Measurements from ENCODE around the gene NKAIN4. TPM values are rescaled to one million over a fixed set of nuclear protein-coding genes. Genes with fewer than 3 reads are reported as not detected.

Gene NKAIN4
- polyA plus RNA-seq, 1 donor: 20.7 TPM

- DNase-seq: no peak
Observed at GRCh38 chr20:63219866-63220521, 34.3 kb downstream of the NKAIN4 start.

DNA sequence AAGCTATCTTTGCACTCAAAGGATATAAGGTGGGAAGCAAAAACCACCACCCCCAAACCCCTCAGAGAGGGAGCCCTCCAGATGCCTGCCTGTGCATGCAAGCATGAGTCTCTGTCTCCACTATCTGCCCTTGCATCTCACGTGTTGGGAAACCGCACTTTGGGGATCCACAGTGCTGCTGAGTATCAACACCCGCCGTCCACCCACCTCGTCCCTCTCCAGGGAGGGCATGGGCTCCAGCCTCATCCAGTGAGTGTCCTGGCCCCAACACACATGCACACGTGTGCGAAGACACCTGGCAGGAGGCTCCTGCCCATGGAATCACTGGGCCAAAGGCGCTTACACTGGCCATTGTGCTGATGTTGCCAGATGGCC lies 34.8 kb downstream of the NKAIN4 start:
- no peak for DNase-seq

DNA sequence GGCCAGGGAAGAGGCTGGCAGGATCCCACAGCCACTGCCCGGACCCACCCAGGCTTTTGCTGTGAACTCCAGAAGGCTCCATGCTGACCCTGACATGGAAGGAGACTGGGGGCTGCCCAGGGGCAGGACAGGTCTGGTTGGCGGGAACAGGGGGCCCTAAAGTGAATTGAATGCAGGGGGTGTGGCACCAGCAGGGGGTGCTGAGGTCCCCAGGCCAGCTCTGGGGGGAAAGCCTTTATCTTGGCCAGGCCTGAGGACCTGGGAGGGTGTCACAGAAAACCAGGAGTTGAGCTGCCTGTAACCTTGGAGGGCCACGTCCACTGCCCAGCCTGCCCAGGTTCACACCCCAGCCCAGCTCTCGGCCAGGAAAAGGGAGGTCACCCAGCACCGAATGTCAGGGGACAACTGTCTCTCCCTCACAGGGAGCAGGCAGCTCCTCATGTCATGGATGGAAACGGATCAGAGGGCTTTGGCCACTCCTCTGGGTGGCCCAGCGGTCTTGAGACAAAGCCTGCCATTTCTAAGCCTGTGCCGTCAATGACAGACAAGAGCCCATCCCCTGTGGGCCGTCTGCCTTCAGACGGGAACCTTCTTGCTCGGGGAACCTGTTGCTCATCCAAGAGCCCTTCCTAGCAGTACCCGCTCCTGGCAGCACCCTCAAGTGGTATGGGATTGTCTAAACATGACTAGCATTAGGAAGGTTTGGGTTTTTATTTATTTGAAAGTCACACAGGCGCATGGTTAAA lies 35.4 kb downstream of the NKAIN4 start:
- no peak for DNase-seq

GRCh38 chr20:63217706-63218105 lies 36.6 kb downstream of the NKAIN4 start:
- DNase-seq: no peak

DNA sequence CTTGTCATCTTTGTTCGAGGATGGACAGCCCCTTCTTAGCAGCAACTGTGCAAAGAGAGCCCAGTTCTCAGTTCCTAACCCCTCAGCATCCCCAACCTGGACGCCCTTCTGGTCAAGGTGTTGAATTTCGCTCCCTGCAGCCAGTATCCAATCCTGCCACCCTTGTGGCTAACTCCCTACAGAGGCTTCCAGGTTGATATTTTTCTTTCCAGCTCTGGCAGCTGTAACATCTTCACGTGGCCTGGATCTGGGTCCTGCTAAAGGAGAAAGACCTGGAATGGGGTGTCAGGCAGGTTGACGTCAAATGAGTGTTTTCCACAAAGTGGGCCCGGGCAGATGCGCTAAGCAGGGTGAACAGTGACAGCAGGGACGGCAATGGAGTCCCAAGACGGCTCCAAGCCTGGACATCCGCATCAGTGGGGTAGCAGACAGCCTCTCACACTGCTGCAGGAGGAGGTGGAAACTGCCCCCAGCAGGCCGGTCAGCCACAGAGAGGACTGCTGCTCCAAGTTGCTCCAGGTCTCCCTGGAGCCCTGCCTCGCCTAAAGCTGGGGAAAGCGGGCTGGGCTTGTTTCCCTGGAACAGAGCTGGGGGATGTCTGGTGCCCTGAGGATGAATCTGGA lies 37.3 kb downstream of the NKAIN4 start:
- no peak for DNase-seq

- peak; percentile 95 for DNase-seq
Observed at GRCh38 chr20:63216041-63216848, 38.0 kb downstream of the NKAIN4 start, which contains the start of gene YTHDF1. TSS of gene YTHDF1 (minus strand) at chr20:63216131. CDS start at chr20:63215892, 239 bp downstream.

GRCh38 chr20:63215101-63216040 lies 38.9 kb downstream of the NKAIN4 start:
- no peak for DNase-seq

DNA sequence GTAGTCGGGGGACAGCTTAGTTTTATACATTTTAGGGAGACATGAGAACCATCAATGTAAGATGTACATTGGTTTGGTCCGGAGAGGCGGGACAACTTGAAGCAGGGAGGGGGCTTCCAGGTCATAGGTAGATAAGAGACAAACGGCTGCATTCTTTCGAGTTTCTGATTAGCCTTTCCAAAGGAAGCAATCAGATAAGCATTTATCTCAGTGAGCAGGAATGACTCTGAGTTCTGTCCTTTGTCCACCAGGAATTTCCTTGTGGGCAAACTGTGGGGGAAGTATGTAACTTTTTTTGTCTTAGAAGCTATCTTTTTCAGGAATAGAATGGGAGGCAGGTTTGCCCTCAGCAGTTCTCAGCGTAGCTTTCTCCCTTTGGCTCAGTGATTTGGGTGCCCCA lies 39.7 kb downstream of the NKAIN4 start:
- DNase-seq: no peak

- no peak for DNase-seq
Observed at GRCh38 chr20:63212792-63213191, 41.5 kb downstream of the NKAIN4 start.

DNA sequence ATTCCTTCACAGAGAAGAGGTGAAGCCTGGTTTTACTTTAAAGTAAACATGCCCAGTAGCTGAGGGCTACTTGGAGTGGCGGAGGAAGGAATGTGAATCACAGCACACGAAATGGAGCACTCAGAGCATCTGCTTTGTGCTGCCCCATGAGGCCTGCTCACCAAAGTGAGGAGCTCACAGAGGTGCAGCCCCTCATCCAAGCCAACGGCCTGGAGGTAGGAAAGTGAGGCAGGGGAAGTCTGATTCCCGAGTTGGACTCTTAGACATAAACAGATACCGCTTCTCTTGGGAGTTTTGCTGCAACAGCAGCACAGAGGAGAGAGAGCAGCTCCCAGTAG lies 41.9 kb downstream of the NKAIN4 start:
- no peak for DNase-seq

DNA sequence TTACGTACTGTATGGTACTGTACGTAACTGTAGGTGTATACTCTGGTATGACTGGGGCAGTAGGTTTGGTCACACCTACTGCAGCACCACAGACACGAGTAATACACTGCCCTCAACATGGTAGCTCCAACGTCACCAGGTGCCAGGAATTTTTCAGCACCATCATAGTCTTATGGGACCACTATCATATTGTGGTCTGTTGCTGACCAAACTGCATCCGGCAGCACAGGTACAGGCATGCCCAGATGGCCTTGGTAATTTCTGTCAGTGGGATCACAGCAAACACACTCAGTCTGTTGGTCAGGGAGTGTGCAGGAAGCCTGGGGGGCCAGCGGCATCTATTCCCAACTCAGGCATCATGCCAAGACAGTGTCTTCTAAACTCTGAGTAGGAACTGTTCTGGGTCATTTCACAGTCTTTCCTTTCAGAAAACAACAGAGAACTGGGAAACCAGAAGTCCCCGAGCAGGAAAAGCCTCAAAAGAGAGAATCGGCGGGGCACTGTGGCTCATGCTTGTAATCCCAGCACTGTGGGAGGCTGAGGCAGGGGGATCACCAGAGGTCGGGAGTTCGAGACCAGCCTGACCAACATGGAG lies 44.2 kb downstream of the NKAIN4 start:
- DNase-seq: no peak

GRCh38 chr20:63208346-63208909 lies 45.8 kb downstream of the NKAIN4 start:
- no peak for DNase-seq

DNA sequence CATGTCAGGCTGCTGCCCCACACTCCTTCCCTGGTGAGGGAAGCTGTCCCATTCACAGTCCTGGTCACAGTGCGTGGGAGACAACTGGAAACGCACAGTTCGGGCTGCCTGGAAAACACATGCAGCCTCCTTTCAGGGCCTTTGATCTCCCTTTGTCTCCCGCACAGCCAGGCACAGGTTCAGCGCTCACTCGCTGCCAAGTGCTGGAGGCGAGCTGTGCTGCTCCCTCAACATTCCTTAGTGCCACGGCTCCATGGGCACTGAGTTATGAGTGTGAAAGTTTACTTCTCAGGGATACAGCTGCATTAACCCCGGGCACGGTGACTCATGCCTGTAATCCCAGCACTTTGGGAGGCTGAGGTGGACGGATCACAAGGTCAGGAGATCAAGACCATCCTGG lies 47.4 kb downstream of the NKAIN4 start:
- no peak for DNase-seq

DNA sequence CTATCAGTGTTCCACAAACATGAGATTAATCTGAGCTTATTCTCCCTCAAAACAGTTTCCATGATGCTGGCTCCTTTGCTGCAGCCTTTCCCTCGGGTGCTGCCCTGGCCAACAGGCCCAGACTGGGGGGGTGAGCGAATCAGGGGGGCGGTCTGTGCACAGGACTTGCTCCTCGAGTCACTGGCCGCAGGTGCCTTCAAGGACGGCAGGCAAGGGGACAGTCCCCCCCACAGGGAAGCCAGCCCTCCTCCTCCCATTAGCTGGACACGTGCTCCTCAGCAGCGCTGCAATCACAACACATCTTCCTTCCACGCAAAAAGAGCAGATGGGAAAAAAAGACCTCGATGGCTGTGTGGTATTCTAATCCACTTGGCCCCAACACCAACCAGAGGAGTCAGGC lies 48.4 kb downstream of the NKAIN4 start:
- no peak for DNase-seq

DNA sequence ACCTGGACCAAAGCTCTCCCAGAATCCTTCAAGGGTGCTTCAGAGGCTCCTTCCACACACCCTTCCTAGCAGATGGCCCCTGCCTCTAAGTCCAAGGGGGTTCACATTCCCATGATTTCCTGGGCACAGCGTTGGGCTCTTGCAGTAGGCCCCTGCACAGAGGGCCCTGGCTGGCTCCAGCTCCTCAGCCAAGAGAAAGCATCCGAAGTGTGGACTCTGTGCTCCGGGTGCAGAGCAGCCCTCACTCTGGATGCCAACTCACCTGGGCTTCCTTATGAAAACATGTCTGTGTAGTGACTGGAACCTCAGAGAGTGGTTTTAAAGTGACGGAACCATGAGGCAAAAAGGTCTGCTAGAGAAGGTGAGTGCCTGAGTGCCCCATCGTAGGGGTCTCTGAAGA lies 49.9 kb downstream of the NKAIN4 start:
- DNase-seq: no peak

DNA sequence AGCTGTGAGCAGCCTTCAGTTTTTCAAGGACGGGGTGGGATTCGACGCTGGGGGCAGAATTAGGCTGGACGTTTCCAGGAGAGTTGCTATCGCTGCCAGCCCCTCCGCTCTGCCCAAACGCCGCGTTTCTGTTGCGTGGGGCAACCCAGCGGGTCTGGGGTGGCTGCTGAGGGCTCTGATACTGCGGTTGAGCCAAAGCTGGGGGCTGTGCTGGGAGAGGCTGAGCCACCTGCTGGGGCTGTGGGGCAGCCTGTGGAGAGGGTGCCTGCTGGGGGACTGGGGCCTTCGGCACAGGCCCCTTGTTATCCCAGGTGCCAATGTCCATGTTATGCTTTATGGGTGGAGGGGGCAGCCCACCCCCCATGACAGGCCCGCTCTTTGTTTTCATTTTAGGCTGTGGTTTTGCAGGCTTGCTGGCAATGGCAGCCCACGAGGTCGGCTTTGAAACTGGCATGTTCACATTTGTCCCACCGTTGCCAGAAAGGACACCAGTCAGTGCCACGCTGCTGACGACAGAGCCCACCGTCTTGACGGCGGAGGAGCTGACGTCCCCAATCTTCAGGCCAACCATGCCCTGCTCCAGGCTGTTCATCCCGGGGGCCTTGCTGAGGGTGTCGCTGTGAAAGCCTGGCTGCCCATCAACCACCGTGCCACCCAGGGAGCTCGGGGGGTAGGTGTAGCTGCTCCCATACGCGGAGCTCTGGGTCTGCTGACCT lies 51.3 kb downstream of the NKAIN4 start:
- DNase-seq: no peak

- no peak for DNase-seq
Observed at GRCh38 chr20:63202021-63202420, 52.2 kb downstream of the NKAIN4 start.

- no peak for DNase-seq
Observed at GRCh38 chr20:63198606-63199005, 55.7 kb downstream of the NKAIN4 start.

- no peak for DNase-seq
Observed at GRCh38 chr20:63196768-63197470, 57.3 kb downstream of the NKAIN4 start.
